OCI-LY3 (cell line): ENCODE results near the gene SEC14L1.

Experiments
- CTCF ChIP-seq: fragments of 200-600, 300-600 bp; sonication (generic); IDR thresholded peaks from 2 replicates; pipeline ENCODE4 v1.5.1; 2014; ENCODE audit warnings: antibody characterized with exemption, low read length, low read depth
- EZH2phosphoT487 ChIP-seq: fragments of 200-600 bp; shearing (Covaris generic); IDR thresholded peaks from 2 replicates; pipeline ENCODE4 v1.6.1; 2018; ENCODE audit warnings: antibody characterized with exemption, mixed run types, low read depth

- TF ChIP-seq CTCF = no peak
- no peak for TF ChIP-seq EZH2phosphoT487
These were observed 14.4 kb downstream of the SEC14L1 start for GRCh38 chr17:77155125-77155524.
